Measurements from ENCODE around the gene ZBTB12.
"Not testable (repeated sequence)": the region's sequence is repeated elsewhere in the genome, so short reads cannot be mapped to it uniquely, and the experiment has no call there.

ZBTB12 gene

GRCh38 chr6:31908255-31908654 is 6.4 kb upstream of the ZBTB12 start:
- H3K9ac ChIP-seq (ENCODE audit: low read depth in 1 of 2, low read length in 2 of 2); H3K27ac ChIP-seq (ENCODE audit: low read depth in 2 of 2, low read length in 2 of 2); H3K4me3 ChIP-seq (ENCODE audit: low read length in 2 of 2); H3K36me3 ChIP-seq (ENCODE audit: control insufficient read depth in 2 of 2, insufficient read depth in 2 of 2, low read length in 2 of 2); H3K27me3 ChIP-seq (ENCODE audit: control insufficient read depth in 2 of 2, insufficient read depth in 2 of 2, low read length in 2 of 2); H3K4me1 ChIP-seq (ENCODE audit: control insufficient read depth in 2 of 2, insufficient read depth in 2 of 2, low read length in 2 of 2); H3K9me3 ChIP-seq (ENCODE audit: control insufficient read depth in 2 of 2, low read length in 2 of 2): not testable (repeated sequence)

- no peaks in the 10 kb centered on the region for H3K9me3 ChIP-seq (ENCODE audit: control insufficient read depth in 2 of 2, low read length in 2 of 2)
- H3K4me3 ChIP-seq (ENCODE audit: low read length in 2 of 2) = no peak overlapping the region
- H3K36me3 ChIP-seq (ENCODE audit: control insufficient read depth in 2 of 2, insufficient read depth in 2 of 2, low read length in 2 of 2) = no peaks in the 10 kb centered on the region
- peaks cover 6% of the 10 kb centered on the region in 2 donors for H3K4me1 ChIP-seq (ENCODE audit: control insufficient read depth in 2 of 2, insufficient read depth in 2 of 2, low read length in 2 of 2)
- no peak overlapping the region for H3K27ac ChIP-seq (ENCODE audit: low read depth in 2 of 2, low read length in 2 of 2)
- no peak overlapping the region for H3K9ac ChIP-seq (ENCODE audit: low read depth in 1 of 2, low read length in 2 of 2)
- peaks cover 0 to 3% of the 10 kb centered on the region in 2 donors for H3K27me3 ChIP-seq (ENCODE audit: control insufficient read depth in 2 of 2, insufficient read depth in 2 of 2, low read length in 2 of 2)
Observed at GRCh38 chr6:31907158-31907813, 5.4 kb upstream of the ZBTB12 start.

- not testable (repeated sequence) for H3K27ac ChIP-seq (ENCODE audit: low read depth in 2 of 2, low read length in 2 of 2); H3K9ac ChIP-seq (ENCODE audit: low read depth in 1 of 2, low read length in 2 of 2); H3K4me3 ChIP-seq (ENCODE audit: low read length in 2 of 2); H3K9me3 ChIP-seq (ENCODE audit: control insufficient read depth in 2 of 2, low read length in 2 of 2); H3K36me3 ChIP-seq (ENCODE audit: control insufficient read depth in 2 of 2, insufficient read depth in 2 of 2, low read length in 2 of 2); H3K27me3 ChIP-seq (ENCODE audit: control insufficient read depth in 2 of 2, insufficient read depth in 2 of 2, low read length in 2 of 2); H3K4me1 ChIP-seq (ENCODE audit: control insufficient read depth in 2 of 2, insufficient read depth in 2 of 2, low read length in 2 of 2)
Observed at GRCh38 chr6:31906727-31907126, 4.8 kb upstream of the ZBTB12 start.

GRCh38 chr6:31906122-31906521 is 4.2 kb upstream of the ZBTB12 start:
- no peaks in the 10 kb centered on the region for H3K9me3 ChIP-seq (ENCODE audit: control insufficient read depth in 2 of 2, low read length in 2 of 2)
- H3K27ac ChIP-seq (ENCODE audit: low read depth in 2 of 2, low read length in 2 of 2) = no peak overlapping the region
- no peak overlapping the region for H3K9ac ChIP-seq (ENCODE audit: low read depth in 1 of 2, low read length in 2 of 2)
- H3K27me3 ChIP-seq (ENCODE audit: control insufficient read depth in 2 of 2, insufficient read depth in 2 of 2, low read length in 2 of 2) = peaks cover 0 to 3% of the 10 kb centered on the region in 2 donors
- H3K4me3 ChIP-seq (ENCODE audit: low read length in 2 of 2) = no peak overlapping the region
- no peaks in the 10 kb centered on the region for H3K36me3 ChIP-seq (ENCODE audit: control insufficient read depth in 2 of 2, insufficient read depth in 2 of 2, low read length in 2 of 2)
- H3K4me1 ChIP-seq (ENCODE audit: control insufficient read depth in 2 of 2, insufficient read depth in 2 of 2, low read length in 2 of 2) = peaks cover 7 to 10% of the 10 kb centered on the region in 2 donors

- no peaks in the 10 kb centered on the region for H3K36me3 ChIP-seq (ENCODE audit: control insufficient read depth in 2 of 2, insufficient read depth in 2 of 2, low read length in 2 of 2)
- no peak overlapping the region for H3K4me3 ChIP-seq (ENCODE audit: low read length in 2 of 2)
Observed at GRCh38 chr6:31905041-31905440, 3.2 kb upstream of the ZBTB12 start.

GRCh38 chr6:31903957-31904356 is 2.1 kb upstream of the ZBTB12 start:
- H3K27ac ChIP-seq (ENCODE audit: low read depth in 2 of 2, low read length in 2 of 2) = no peak overlapping the region
- no peak overlapping the region for H3K9ac ChIP-seq (ENCODE audit: low read depth in 1 of 2, low read length in 2 of 2)
- H3K36me3 ChIP-seq (ENCODE audit: control insufficient read depth in 2 of 2, insufficient read depth in 2 of 2, low read length in 2 of 2) = no peaks in the 10 kb centered on the region

More at GRCh38 chr6:31905041-31905440, 3.2 kb upstream of the ZBTB12 start:
- Histone ChIP-seq H3K27me3 (ENCODE audit: control insufficient read depth in 2 of 2, insufficient read depth in 2 of 2, low read length in 2 of 2) (peaks cover 0 to 3% of the 10 kb centered on the region in 2 donors), H3K27ac (ENCODE audit: low read depth in 2 of 2, low read length in 2 of 2) (no peak overlapping the region), H3K4me1 (ENCODE audit: control insufficient read depth in 2 of 2, insufficient read depth in 2 of 2, low read length in 2 of 2) (peaks cover 11 to 12% of the 10 kb centered on the region in 2 donors), H3K9ac (ENCODE audit: low read depth in 1 of 2, low read length in 2 of 2) (no peak overlapping the region), H3K9me3 (ENCODE audit: control insufficient read depth in 2 of 2, low read length in 2 of 2) (no peaks in the 10 kb centered on the region)

GRCh38 chr6:31901415-31901952 is 402 bp downstream of the ZBTB12 start:
- Histone ChIP-seq H3K27ac (ENCODE audit: low read depth in 2 of 2, low read length in 2 of 2) (peak overlapping the region; percentile 77 to 81), H3K36me3 (ENCODE audit: control insufficient read depth in 2 of 2, insufficient read depth in 2 of 2, low read length in 2 of 2) (no peaks in the 10 kb centered on the region), H3K4me3 (ENCODE audit: low read length in 2 of 2) (peak overlapping the region; percentile 48 to 80), H3K9me3 (ENCODE audit: control insufficient read depth in 2 of 2, low read length in 2 of 2) (no peaks in the 10 kb centered on the region), H3K4me1 (ENCODE audit: control insufficient read depth in 2 of 2, insufficient read depth in 2 of 2, low read length in 2 of 2) (peaks cover 18 to 20% of the 10 kb centered on the region in 2 donors), H3K27me3 (ENCODE audit: control insufficient read depth in 2 of 2, insufficient read depth in 2 of 2, low read length in 2 of 2) (peaks cover 0 to 3% of the 10 kb centered on the region in 2 donors), H3K9ac (ENCODE audit: low read depth in 1 of 2, low read length in 2 of 2) (peak overlapping the region in 1 of 2 donors; percentile 48)

More at GRCh38 chr6:31903957-31904356, 2.1 kb upstream of the ZBTB12 start:
- Histone ChIP-seq H3K27me3 (ENCODE audit: control insufficient read depth in 2 of 2, insufficient read depth in 2 of 2, low read length in 2 of 2) (peaks cover 0 to 3% of the 10 kb centered on the region in 2 donors), H3K9me3 (ENCODE audit: control insufficient read depth in 2 of 2, low read length in 2 of 2) (no peaks in the 10 kb centered on the region), H3K4me1 (ENCODE audit: control insufficient read depth in 2 of 2, insufficient read depth in 2 of 2, low read length in 2 of 2) (peaks cover 11 to 12% of the 10 kb centered on the region in 2 donors), H3K4me3 (ENCODE audit: low read length in 2 of 2) (no peak overlapping the region)

- H3K9ac ChIP-seq (ENCODE audit: low read depth in 1 of 2, low read length in 2 of 2) = peak overlapping the region in 1 of 2 donors; percentile 48
- H3K4me1 ChIP-seq (ENCODE audit: control insufficient read depth in 2 of 2, insufficient read depth in 2 of 2, low read length in 2 of 2) = peaks cover 19 to 20% of the 10 kb centered on the region in 2 donors
- no peaks in the 10 kb centered on the region for H3K9me3 ChIP-seq (ENCODE audit: control insufficient read depth in 2 of 2, low read length in 2 of 2)
- H3K36me3 ChIP-seq (ENCODE audit: control insufficient read depth in 2 of 2, insufficient read depth in 2 of 2, low read length in 2 of 2) = peaks cover 0 to 2% of the 10 kb centered on the region in 2 donors
- H3K27me3 ChIP-seq (ENCODE audit: control insufficient read depth in 2 of 2, insufficient read depth in 2 of 2, low read length in 2 of 2) = peaks cover 0 to under 1% of the 10 kb centered on the region in 2 donors
- H3K4me3 ChIP-seq (ENCODE audit: low read length in 2 of 2) = peak overlapping the region; percentile 48 to 80
- peak overlapping the region; percentile 77 to 81 for H3K27ac ChIP-seq (ENCODE audit: low read depth in 2 of 2, low read length in 2 of 2)
Observed at GRCh38 chr6:31900917-31901414, 920 bp downstream of the ZBTB12 start.

GRCh38 chr6:31899882-31900722 is 1.8 kb downstream of the ZBTB12 start:
- Histone ChIP-seq H3K27me3 (ENCODE audit: control insufficient read depth in 2 of 2, insufficient read depth in 2 of 2, low read length in 2 of 2) (no peaks in the 10 kb centered on the region), H3K36me3 (ENCODE audit: control insufficient read depth in 2 of 2, insufficient read depth in 2 of 2, low read length in 2 of 2) (peaks cover 0 to 3% of the 10 kb centered on the region in 2 donors), H3K4me1 (ENCODE audit: control insufficient read depth in 2 of 2, insufficient read depth in 2 of 2, low read length in 2 of 2) (peaks cover 19 to 20% of the 10 kb centered on the region in 2 donors), H3K9ac (ENCODE audit: low read depth in 1 of 2, low read length in 2 of 2) (no peak overlapping the region), H3K27ac (ENCODE audit: low read depth in 2 of 2, low read length in 2 of 2) (no peak overlapping the region), H3K4me3 (ENCODE audit: low read length in 2 of 2) (no peak overlapping the region), H3K9me3 (ENCODE audit: control insufficient read depth in 2 of 2, low read length in 2 of 2) (no peaks in the 10 kb centered on the region)

- H3K27me3 ChIP-seq (ENCODE audit: control insufficient read depth in 2 of 2, insufficient read depth in 2 of 2, low read length in 2 of 2) = no peaks in the 10 kb centered on the region
- H3K36me3 ChIP-seq (ENCODE audit: control insufficient read depth in 2 of 2, insufficient read depth in 2 of 2, low read length in 2 of 2) = peaks cover 2 to 5% of the 10 kb centered on the region in 2 donors
- peaks cover 19 to 20% of the 10 kb centered on the region in 2 donors for H3K4me1 ChIP-seq (ENCODE audit: control insufficient read depth in 2 of 2, insufficient read depth in 2 of 2, low read length in 2 of 2)
- H3K9ac ChIP-seq (ENCODE audit: low read depth in 1 of 2, low read length in 2 of 2) = no peak overlapping the region
- H3K9me3 ChIP-seq (ENCODE audit: control insufficient read depth in 2 of 2, low read length in 2 of 2) = no peaks in the 10 kb centered on the region
- H3K27ac ChIP-seq (ENCODE audit: low read depth in 2 of 2, low read length in 2 of 2) = no peak overlapping the region
- no peak overlapping the region for H3K4me3 ChIP-seq (ENCODE audit: low read length in 2 of 2)
Observed at GRCh38 chr6:31899215-31899614, 2.7 kb downstream of the ZBTB12 start.

Data from mucosa of rectum (tissue), 2 donors.